Measurements from ENCODE around the gene RNU1-2. TPM values are rescaled to one million over a fixed set of nuclear protein-coding genes. Genes with fewer than 3 reads are reported as not detected.
"Not testable (repeated sequence)": the region's sequence is repeated elsewhere in the genome, so short reads cannot be mapped to it uniquely, and the experiment has no call there.

The RNU1-2 gene
- total RNA-seq, 2 experiments from 2014 or later = 3,257 to 3,430 TPM

DNA sequence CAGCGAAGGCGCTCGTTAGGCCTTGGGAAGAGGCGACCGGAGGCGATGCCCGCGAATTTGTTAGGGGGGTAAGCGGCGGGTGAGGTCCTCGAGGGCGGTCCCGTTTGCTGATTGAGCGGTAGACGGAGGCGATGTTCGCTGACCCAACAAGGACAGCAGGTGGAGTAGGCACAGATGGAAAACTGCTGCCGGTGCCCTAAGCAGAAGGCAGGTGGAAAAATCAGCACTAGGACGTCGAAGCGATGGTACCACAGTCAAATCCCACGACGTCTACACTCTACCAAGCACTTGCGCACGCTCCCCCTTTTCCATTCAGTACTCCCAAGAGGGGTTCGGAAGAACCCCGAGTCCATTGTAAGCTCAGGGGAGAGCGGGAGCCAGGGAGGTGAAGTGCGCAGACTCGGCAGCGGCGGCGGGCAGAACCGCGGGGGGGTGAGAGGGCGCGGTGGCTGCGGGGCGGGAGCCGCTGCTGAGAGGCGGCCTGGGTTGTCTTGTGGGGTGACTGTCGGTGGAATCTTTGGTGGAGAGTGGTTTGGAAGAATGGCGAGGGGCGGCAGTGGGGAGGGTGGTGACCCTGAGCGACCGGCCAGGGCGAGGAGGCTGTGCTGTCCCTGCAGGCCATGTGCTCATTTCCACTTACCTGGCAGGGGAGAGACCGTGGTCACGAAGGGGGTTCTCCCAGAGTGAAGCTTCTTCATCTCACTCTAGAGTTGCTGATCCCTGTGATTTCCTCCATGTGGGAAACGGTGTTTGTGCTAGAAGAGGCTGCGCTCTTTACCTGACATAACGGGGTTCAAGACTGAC lies 22.5 kb upstream of the RNU1-2 start:
- H3K9me3 Mint-ChIP-seq; ATAC-seq (ENCODE audit: low read depth); H3K27ac Mint-ChIP-seq; H3K4me1 Mint-ChIP-seq; H3K36me3 Mint-ChIP-seq; POLR2A ChIA-PET: not testable (repeated sequence)
- peak; percentile 41 for DNase-seq
- H3K4me3 Mint-ChIP-seq = peak overlapping the region; percentile 73
- H3K27me3 Mint-ChIP-seq = peaks cover 39% of the 10 kb centered on the region

GRCh38 chr1:16874968-16875765 lies 20.6 kb upstream of the RNU1-2 start:
- ATAC-seq (ENCODE audit: low read depth) = not testable (repeated sequence)

DNA sequence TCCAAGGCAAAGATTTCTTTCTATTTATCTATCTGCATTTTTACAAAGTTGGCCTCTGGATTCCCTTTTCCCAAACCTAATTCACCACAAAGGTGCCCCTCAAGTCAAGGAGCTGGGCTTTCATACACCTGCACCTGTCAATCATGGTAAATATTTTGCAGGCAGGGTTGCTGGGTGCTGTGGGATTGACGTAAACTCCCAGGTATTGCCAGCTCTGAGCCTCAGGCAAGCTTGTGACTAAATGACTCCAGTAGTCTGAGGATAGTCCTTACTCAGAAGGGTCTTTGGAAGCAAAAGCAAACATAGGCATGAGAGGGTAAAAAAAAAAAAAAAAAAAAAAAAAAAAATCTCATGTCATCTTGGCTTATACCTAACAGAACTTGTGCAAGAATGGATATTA lies 14.0 kb upstream of the RNU1-2 start:
- POLR2A ChIA-PET = not testable (repeated sequence)

More at GRCh38 chr1:16874968-16875765, 20.6 kb upstream of the RNU1-2 start:
- POLR2A ChIA-PET, H3K36me3 Mint-ChIP-seq, H3K27ac Mint-ChIP-seq, H3K9me3 Mint-ChIP-seq, DNase-seq, H3K4me3 Mint-ChIP-seq, H3K4me1 Mint-ChIP-seq: not testable (repeated sequence)
- H3K27me3 Mint-ChIP-seq = peaks cover 44% of the 10 kb centered on the region

GRCh38 chr1:16882986-16883385 lies 12.8 kb upstream of the RNU1-2 start:
- no peak overlapping the region for H3K27ac Mint-ChIP-seq
- H3K9me3 Mint-ChIP-seq = no peaks in the 10 kb centered on the region
- no peak overlapping the region for H3K4me3 Mint-ChIP-seq
- DNase-seq (no peak), ATAC-seq (ENCODE audit: low read depth) (no peak)
- peaks cover 71% of the 10 kb centered on the region for H3K27me3 Mint-ChIP-seq
- POLR2A ChIA-PET = no interaction called here
- H3K4me1 Mint-ChIP-seq = peaks cover 3% of the 10 kb centered on the region
- no peaks in the 10 kb centered on the region for H3K36me3 Mint-ChIP-seq

More for the DNA sequence above, 14.0 kb upstream of the RNU1-2 start:
- peaks cover 61% of the 10 kb centered on the region for H3K27me3 Mint-ChIP-seq
- not testable (repeated sequence) for H3K9me3 Mint-ChIP-seq; ATAC-seq (ENCODE audit: low read depth); H3K36me3 Mint-ChIP-seq; DNase-seq; H3K4me1 Mint-ChIP-seq; H3K4me3 Mint-ChIP-seq; H3K27ac Mint-ChIP-seq

- ATAC-seq (ENCODE audit: low read depth); H3K36me3 Mint-ChIP-seq; H3K27ac Mint-ChIP-seq; DNase-seq; H3K4me1 Mint-ChIP-seq; H3K4me3 Mint-ChIP-seq; POLR2A ChIA-PET; H3K9me3 Mint-ChIP-seq: not testable (repeated sequence)
- peaks cover 79% of the 10 kb centered on the region for H3K27me3 Mint-ChIP-seq
These were observed 11.3 kb upstream of the RNU1-2 start for GRCh38 chr1:16884487-16884886.

DNA sequence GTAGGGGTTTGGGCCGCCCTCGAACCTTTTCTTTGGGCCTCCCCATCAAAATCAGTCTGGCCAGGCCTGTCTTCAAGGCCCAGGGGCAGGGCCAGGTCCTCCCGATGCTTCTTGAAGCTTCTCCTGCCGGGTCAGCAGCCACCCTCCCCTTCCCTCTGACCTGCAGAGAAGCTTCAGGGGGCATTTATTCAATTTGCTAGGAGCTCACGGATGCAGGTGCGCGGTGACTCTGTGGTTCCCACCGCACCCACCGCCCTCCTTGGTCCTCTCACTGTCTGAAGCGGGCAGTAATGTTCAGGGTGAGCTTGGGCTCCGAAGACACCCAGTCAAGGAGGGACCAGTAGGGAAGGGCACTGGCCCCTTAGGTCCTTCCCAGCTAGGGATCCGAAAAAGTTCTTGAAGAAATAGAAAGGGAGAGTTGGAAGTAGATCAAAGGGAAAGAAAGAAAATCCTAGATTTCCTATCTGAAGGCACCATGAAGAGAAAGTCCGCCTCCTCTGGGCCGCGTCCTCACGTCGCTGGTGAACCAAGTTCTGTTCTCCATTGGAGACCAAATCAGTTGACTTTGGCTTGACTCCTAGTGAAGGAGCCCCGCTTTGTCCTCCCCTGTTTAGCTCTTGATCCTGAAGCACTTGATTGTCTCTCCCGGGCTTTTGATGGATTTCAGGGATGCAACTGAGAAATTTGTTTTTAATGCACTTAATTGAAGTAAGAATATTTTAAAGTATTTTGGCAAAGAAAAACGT lies 8.7 kb upstream of the RNU1-2 start:
- H3K4me3 Mint-ChIP-seq = no peak overlapping the region
- H3K9me3 Mint-ChIP-seq = no peaks in the 10 kb centered on the region
- H3K27ac Mint-ChIP-seq = no peak overlapping the region
- H3K36me3 Mint-ChIP-seq = no peaks in the 10 kb centered on the region
- DNase-seq (no peak), ATAC-seq (ENCODE audit: low read depth) (no peak)
- POLR2A ChIA-PET = interaction anchor here (0.5 kb wide), 1 partner anchor 10 kb away, joined by 5 read pairs; no protein-coding TSS in a partner anchor
- peaks cover 12% of the 10 kb centered on the region for H3K4me1 Mint-ChIP-seq
- H3K27me3 Mint-ChIP-seq = peaks cover 78% of the 10 kb centered on the region

- peak overlapping the region; percentile 56 for H3K27ac Mint-ChIP-seq
- H3K27me3 Mint-ChIP-seq = peaks cover 61% of the 10 kb centered on the region
- ATAC-seq (ENCODE audit: low read depth) (peak; percentile 69), DNase-seq (peak; percentile 64)
- H3K4me1 Mint-ChIP-seq = peaks cover 9% of the 10 kb centered on the region
- POLR2A ChIA-PET = interaction anchor here (1.0 to 1.6 kb wide), 4 partner anchors 16 to 375 kb away, joined by 3 to 10 read pairs (median 3); no protein-coding TSS in a partner anchor
- no peaks in the 10 kb centered on the region for H3K9me3 Mint-ChIP-seq
- peak overlapping the region; percentile 87 for H3K4me3 Mint-ChIP-seq
- H3K36me3 Mint-ChIP-seq = no peaks in the 10 kb centered on the region
These were observed 6.6 kb upstream of the RNU1-2 start for GRCh38 chr1:16888860-16889816.

- Mint-ChIP-seq H3K27me3 (peaks cover 53% of the 10 kb centered on the region), H3K4me1 (peaks cover 15% of the 10 kb centered on the region)
- DNase-seq; H3K36me3 Mint-ChIP-seq; ATAC-seq (ENCODE audit: low read depth); H3K9me3 Mint-ChIP-seq; H3K4me3 Mint-ChIP-seq; H3K27ac Mint-ChIP-seq: not testable (repeated sequence)
- POLR2A ChIA-PET = interaction anchor here (0.7 kb wide), 1 partner anchor 14 kb away, joined by 3 read pairs; no protein-coding TSS in a partner anchor
These were observed 5.2 kb upstream of the RNU1-2 start for GRCh38 chr1:16890539-16891021.

DNA sequence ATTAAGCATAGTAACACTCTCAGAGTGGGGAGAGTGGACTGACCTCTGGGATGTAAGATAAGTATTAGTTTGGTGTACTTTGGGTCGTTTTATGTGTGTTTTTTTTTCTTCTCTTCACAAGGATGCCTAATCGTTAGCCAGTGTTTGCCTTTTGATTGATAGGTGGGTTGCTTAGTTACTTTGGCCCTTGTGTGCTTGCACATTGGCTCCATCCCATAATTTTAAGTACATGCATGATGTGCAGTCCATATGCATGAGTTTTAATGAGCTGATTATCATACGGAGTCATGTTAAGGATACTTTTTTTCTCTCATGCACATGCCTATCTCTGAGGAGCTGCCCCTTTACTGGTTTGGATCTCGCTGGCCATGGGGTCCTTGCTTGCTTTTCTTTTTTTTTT lies 4.7 kb upstream of the RNU1-2 start:
- H3K4me3 Mint-ChIP-seq; H3K27ac Mint-ChIP-seq; H3K36me3 Mint-ChIP-seq; DNase-seq; H3K9me3 Mint-ChIP-seq; ATAC-seq (ENCODE audit: low read depth): not testable (repeated sequence)
- H3K27me3 Mint-ChIP-seq = peaks cover 48% of the 10 kb centered on the region
- POLR2A ChIA-PET = interaction anchor here (0.7 kb wide), 1 partner anchor 14 kb away, joined by 3 read pairs; no protein-coding TSS in a partner anchor
- H3K4me1 Mint-ChIP-seq = peaks cover 16% of the 10 kb centered on the region

DNA sequence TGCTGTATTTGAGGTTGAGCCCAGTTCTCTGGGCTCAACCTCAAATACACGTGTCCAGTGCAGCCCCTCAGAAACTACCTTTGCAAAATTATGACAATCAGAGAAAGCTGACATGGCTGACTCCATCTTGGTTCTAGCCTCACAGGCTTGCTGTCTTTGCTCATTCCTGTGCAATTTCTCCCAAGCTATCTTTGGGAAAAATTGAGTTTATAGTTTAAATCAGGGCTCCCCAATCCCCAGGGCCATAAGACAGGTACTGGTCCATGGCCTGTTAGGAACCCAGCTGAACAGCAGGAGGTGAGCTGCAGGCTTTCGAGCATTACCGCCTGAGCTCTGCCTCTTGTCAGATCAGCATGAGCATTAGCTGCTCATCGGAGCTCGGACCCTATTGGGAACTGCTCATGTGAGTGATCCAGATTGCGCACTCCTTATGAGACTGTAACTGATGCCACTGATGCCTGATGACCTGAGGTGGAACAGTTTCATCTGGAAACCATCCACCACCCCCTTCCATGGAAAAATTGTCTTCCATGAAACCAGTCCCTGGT lies 2.7 kb upstream of the RNU1-2 start:
- DNase-seq; H3K4me3 Mint-ChIP-seq; H3K36me3 Mint-ChIP-seq; ATAC-seq (ENCODE audit: low read depth); H3K9me3 Mint-ChIP-seq; H3K27ac Mint-ChIP-seq: not testable (repeated sequence)
- POLR2A ChIA-PET = interaction anchor here (0.9 to 1.8 kb wide), 3 partner anchors 9 to 249 kb away, joined by 3 to 14 read pairs (median 3); no protein-coding TSS in a partner anchor
- H3K27me3 Mint-ChIP-seq = peaks cover 30% of the 10 kb centered on the region
- peaks cover 28% of the 10 kb centered on the region for H3K4me1 Mint-ChIP-seq

DNA sequence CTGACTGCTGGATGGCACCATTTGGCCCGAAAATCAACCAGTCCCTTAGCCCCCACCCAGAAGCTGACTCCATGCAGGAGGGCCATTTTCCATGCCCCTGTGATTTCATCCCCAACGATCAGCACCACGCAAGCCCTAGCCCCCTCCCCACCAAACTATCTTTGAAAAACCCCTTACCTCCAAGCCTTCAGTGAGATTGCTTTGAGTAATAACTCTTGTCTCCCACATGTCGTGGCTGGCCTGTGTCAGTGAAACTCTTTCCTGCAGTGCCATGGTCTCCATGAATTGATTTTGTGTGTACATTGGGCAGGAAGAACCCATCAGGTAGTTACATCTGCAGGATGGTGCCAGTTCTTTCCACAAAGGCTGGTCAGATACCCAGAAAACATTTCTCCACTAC lies 2.0 kb upstream of the RNU1-2 start:
- H3K27ac Mint-ChIP-seq; H3K4me3 Mint-ChIP-seq; H3K36me3 Mint-ChIP-seq; ATAC-seq (ENCODE audit: low read depth); POLR2A ChIA-PET; DNase-seq; H3K9me3 Mint-ChIP-seq: not testable (repeated sequence)
- Mint-ChIP-seq H3K27me3 (peaks cover 23% of the 10 kb centered on the region), H3K4me1 (peaks cover 28% of the 10 kb centered on the region)

DNA sequence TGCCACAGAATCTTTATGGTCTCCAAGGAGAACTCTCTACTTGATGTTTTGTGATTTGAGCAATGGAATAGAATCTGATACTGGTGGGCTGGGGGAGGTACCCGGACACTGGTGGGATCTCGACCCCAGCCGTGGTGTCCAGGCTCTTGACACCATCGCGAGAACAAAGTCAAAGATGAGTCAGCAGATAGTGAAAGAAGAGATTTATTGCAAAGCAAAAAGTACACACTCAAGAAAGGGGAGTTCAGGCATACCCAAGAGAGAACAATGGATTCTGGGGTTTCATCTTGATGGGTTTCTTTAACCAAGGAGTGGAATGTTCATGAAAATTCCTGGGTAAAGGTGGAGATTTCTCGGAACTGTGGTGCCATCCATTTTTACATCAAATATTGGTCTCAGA lies 1.4 kb upstream of the RNU1-2 start:
- ATAC-seq (ENCODE audit: low read depth); H3K36me3 Mint-ChIP-seq; H3K4me3 Mint-ChIP-seq; H3K9me3 Mint-ChIP-seq; POLR2A ChIA-PET; DNase-seq; H3K27ac Mint-ChIP-seq: not testable (repeated sequence)
- Mint-ChIP-seq H3K4me1 (peaks cover 26% of the 10 kb centered on the region), H3K27me3 (peaks cover 18% of the 10 kb centered on the region)

Measured in activated naive CD8-positive, alpha-beta T cell treated with anti-CD3 and anti-CD28 coated beads, Interleukin-2, amount 10 ng/mL, durations not matched to agents 7 days and 5 days (primary cell).